ENCODE data around the gene LRP6. TPM values are rescaled to one million over a fixed set of nuclear protein-coding genes. Genes with fewer than 3 reads are reported as not detected.

The LRP6 gene
- total RNA-seq, 1 experiment from 2014 or later, result 62.4 TPM

- no peaks in the 10 kb centered on the region for H3K9me3 Mint-ChIP-seq
- Histone ChIP-seq H2BK5ac (ENCODE audit: insufficient read length, low read length) (no peak overlapping the region), H2BK12ac (ENCODE audit: insufficient read length, low read depth, low read length) (no peak overlapping the region), H3K9ac (ENCODE audit: extremely low read depth, insufficient read length, low read length) (no peak overlapping the region), H3K18ac (ENCODE audit: insufficient read length, low read depth, low read length) (no peak overlapping the region), H3T11ph (ENCODE audit: low read length) (no peak overlapping the region), H3K27ac (ENCODE audit: insufficient read length, low read depth, low read length) (no peak overlapping the region), H3K27me3 (ENCODE audit: insufficient read depth, low read length) (no peaks in the 10 kb centered on the region), H2AFZ (ENCODE audit: low read length) (no peak overlapping the region), H3K79me1 (ENCODE audit: insufficient read depth, low read depth, low read length, poor library complexity, severe bottlenecking) (peaks cover 3% of the 10 kb centered on the region), H3K79me2 (ENCODE audit: insufficient read depth, low read length) (peaks cover 18% of the 10 kb centered on the region; the same call in 1 of the 2 replicates), H4K20me1 (ENCODE audit: control insufficient read depth, insufficient read depth, insufficient read length) (no peaks in the 10 kb centered on the region), H3K4me2 (ENCODE audit: insufficient read depth, insufficient read length, low read length) (no peak overlapping the region), H4K8ac (replicated peaks; ENCODE audit: insufficient read length, low read depth, low read length) (no peak overlapping the region), H3K14ac (ENCODE audit: insufficient read depth, low read length) (no peak overlapping the region), H4K91ac (ENCODE audit: insufficient read length, low read depth, low read length) (no peak overlapping the region), H2AK5ac (ENCODE audit: insufficient read length, low read length) (no peak overlapping the region), H2BK20ac (ENCODE audit: low read depth, low read length, poor library complexity, severe bottlenecking) (no peak overlapping the region), H3K9me3 (ENCODE audit: control insufficient read depth, low read depth, low read length) (no peaks in the 10 kb centered on the region), H2BK120ac (ENCODE audit: low read depth, low read length, poor library complexity, severe bottlenecking) (no peak overlapping the region), H3K56ac (ENCODE audit: insufficient read length, low read depth, low read length) (no peak overlapping the region), H3K23ac (ENCODE audit: insufficient read length, low read depth, low read length) (no peak overlapping the region), H3K4me1 (ENCODE audit: insufficient read depth, low read length) (peaks cover 3% of the 10 kb centered on the region; the same call in 1 of the 2 replicates), H4K5ac (ENCODE audit: insufficient read length, low read depth, low read length) (no peak overlapping the region), H2BK15ac (ENCODE audit: low read depth, low read length) (no peak overlapping the region), H3K23me2 (ENCODE audit: insufficient read length, low read depth, low read length, poor library complexity, severe bottlenecking) (no peaks in the 10 kb centered on the region), H3K4ac (ENCODE audit: low read depth, low read length) (no peak overlapping the region)
- H3K4me3 Mint-ChIP-seq, result no peak overlapping the region
- H3K36me3 Mint-ChIP-seq (ENCODE audit: insufficient read depth in 1 of 3, low read depth in 3 of 3), result no peaks in the 10 kb centered on the region; a peak in 1 of 7 replicates
- DNase-seq, result no peak
- H3K4me1 Mint-ChIP-seq, result peaks cover 25 to 28% of the 10 kb centered on the region in 2 experiments
- H3K27me3 Mint-ChIP-seq (ENCODE audit: low read depth), result no peaks in the 10 kb centered on the region
- no CpG with 5 or more reads among the region's 1 CpG for WGBS (ENCODE audit: extremely low coverage, insufficient read length, low lambda C conversion rate)
- TF ChIP-seq CTCF (conservative IDR thresholded peaks at IDR 0.05), result no peak
- H3K27ac Mint-ChIP-seq, result no peak overlapping the region
Observed at GRCh38 chr12:12212769-12213168, 54.1 kb downstream of the LRP6 start.
